T-helper 1 cell treated with Interleukin-12 subunit alpha and Interleukin-12 subunit beta and Interleukin-4 antibody, amounts not matched to agents 30 μg/mL and 1 μg/mL, for 36 hours (primary cell): ENCODE measurements around the gene CEACAM5.
"Not testable (repeated sequence)": the region's sequence is repeated elsewhere in the genome, so short reads cannot be mapped to it uniquely, and the experiment has no call there.

ENCODE experiments used
- H3K27ac Mint-ChIP-seq: one replicate; pipeline ENCODE4 v1.8.0; 2021; ENCODE audit warnings: mild to moderate bottlenecking, mixed read lengths
- H3K27me3 Mint-ChIP-seq: one replicate; pipeline ENCODE4 v1.8.0; 2021; ENCODE audit warnings: low read depth, mixed read lengths
- H3K36me3 Mint-ChIP-seq: one replicate; pipeline ENCODE4 v1.8.0; 2021; ENCODE audit warnings: low read depth, mixed read lengths
- H3K4me1 Mint-ChIP-seq: one replicate; pipeline ENCODE4 v1.8.0; 2021; ENCODE audit warnings: low read depth, mixed read lengths
- H3K4me3 Mint-ChIP-seq: one replicate; pipeline ENCODE4 v1.8.0; 2021; ENCODE audit warnings: mild to moderate bottlenecking, moderate library complexity, mixed read lengths
- H3K9me3 Mint-ChIP-seq: one replicate; pipeline ENCODE4 v1.8.0; 2021; ENCODE audit warnings: mixed read lengths

Gene CEACAM5

DNA sequence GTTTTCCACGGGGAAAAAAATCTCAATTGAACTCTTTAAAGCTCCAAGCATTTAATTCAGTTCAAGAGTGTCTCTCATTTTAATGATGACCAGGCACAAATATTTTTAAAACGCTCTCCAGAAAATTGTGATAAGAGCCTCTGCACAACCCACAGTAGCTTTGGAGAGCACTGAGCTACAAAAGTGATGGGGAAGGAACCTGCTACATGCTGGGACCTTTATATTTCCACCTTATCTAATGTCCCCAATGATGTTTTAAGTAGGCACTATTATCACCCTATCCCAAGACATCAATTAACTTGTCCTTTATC is 32.8 kb downstream of the CEACAM5 start:
- Mint-ChIP-seq H3K27ac (no peak overlapping the region), H3K27me3 (peaks cover 59% of the 10 kb centered on the region), H3K4me1 (peaks cover 8% of the 10 kb centered on the region), H3K36me3 (no peaks in the 10 kb centered on the region), H3K9me3 (no peaks in the 10 kb centered on the region), H3K4me3 (no peak overlapping the region)

DNA sequence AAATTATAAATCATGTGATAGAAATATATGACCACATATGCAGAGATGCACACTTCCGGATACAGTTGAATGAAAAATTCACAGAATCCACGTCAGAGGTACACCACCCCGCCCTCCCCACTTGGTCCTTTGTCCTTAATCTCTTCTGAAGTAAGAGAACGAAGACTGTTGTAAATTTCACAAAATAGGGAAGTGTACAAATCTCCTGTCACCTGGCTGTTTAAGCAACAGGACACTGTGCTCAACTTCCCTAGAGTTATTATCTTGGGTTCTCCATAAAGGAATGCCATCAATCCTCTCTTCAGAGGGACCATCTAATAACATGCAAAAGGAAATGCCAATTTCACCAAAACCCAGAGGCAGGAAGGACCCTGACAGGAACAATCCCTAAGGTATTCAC is 36.4 kb downstream of the CEACAM5 start:
- peaks cover 8% of the 10 kb centered on the region for H3K4me1 Mint-ChIP-seq

DNA sequence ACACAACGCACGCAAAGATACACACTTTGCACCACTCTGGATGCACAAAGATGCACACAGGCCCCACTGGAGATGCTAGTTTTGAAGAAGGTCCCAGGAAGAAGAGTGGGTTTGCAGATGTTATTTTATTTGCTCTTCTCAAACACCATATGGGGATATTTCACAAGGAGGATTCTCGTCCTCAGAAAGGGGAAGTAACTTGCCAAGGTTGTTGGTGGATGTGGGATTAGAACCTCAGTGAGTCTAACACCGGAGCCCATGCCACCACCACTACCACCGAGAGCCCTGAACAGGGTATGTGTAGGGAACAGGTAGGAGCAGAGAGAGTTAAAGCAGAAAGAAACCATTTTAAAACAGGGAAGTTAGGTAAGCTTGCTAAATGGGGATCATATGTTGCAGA is 37.3 kb downstream of the CEACAM5 start:
- Mint-ChIP-seq H3K4me3 (no peak overlapping the region), H3K27me3 (peaks cover 61% of the 10 kb centered on the region), H3K4me1 (peaks cover 3% of the 10 kb centered on the region), H3K27ac (no peak overlapping the region), H3K9me3 (no peaks in the 10 kb centered on the region), H3K36me3 (no peaks in the 10 kb centered on the region)

More for the DNA sequence above, 36.4 kb downstream of the CEACAM5 start:
- no peaks in the 10 kb centered on the region for H3K36me3 Mint-ChIP-seq
- no peaks in the 10 kb centered on the region for H3K9me3 Mint-ChIP-seq
- H3K4me3 Mint-ChIP-seq = no peak overlapping the region
- H3K27ac Mint-ChIP-seq = no peak overlapping the region
- peaks cover 65% of the 10 kb centered on the region for H3K27me3 Mint-ChIP-seq

DNA sequence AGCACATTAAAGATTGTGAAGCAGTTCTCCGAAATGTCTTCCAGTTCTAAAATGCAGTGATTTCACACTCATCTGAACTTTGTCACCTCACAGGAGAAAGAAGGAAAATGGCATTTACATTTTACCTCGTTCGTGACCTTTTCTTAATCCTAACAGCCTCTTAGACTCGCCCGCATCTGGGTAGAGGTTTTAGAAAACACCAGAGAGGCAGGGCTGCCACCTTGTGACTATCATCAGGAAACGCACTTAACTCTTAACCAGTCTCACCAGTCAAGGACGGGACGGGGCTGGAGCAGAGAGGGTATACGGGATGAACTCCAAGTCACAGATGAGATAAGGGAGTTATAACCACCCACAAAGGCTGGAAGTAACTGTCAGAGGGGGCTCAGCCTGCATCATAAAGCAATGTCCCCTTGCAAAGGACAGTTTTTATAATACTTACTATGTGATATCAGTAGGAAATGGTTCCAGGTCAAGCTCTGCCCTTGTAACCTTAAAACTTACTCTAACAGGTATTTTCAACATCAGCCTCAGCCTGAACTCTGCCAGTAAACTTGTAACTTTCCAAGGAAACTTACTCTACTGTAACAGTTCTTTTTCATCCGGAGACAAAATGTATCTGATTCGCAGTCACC is 38.3 kb downstream of the CEACAM5 start:
- H3K4me1 Mint-ChIP-seq = no peaks in the 10 kb centered on the region
- no peaks in the 10 kb centered on the region for H3K36me3 Mint-ChIP-seq
- peaks cover 65% of the 10 kb centered on the region for H3K27me3 Mint-ChIP-seq
- H3K9me3 Mint-ChIP-seq = no peaks in the 10 kb centered on the region
- no peak overlapping the region for H3K27ac Mint-ChIP-seq
- H3K4me3 Mint-ChIP-seq = no peak overlapping the region

DNA sequence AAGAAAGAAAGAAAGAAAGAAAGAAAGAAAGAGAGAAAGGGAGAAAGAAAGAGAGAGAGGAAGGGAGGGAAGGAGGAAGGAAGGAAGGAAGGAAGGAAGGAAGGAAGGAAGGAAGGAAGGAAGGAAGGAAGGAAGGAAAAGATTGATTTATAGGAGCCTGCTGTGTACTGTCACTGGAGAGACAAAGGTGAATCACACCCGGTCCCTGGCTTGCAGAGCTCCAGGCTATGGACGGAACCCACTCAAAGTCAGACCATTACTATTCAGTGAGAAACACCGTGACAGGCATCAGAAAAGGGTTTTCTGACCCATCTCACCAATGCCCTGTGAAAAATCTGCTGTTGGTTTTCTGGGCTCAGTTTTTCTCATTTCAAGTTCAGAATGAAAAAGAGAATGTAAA is 39.6 kb downstream of the CEACAM5 start:
- no peaks in the 10 kb centered on the region for H3K36me3 Mint-ChIP-seq
- H3K27ac Mint-ChIP-seq = no peak overlapping the region
- peaks cover 69% of the 10 kb centered on the region for H3K27me3 Mint-ChIP-seq
- H3K4me1 Mint-ChIP-seq = no peaks in the 10 kb centered on the region
- H3K4me3 Mint-ChIP-seq = no peak overlapping the region
- H3K9me3 Mint-ChIP-seq = no peaks in the 10 kb centered on the region

DNA sequence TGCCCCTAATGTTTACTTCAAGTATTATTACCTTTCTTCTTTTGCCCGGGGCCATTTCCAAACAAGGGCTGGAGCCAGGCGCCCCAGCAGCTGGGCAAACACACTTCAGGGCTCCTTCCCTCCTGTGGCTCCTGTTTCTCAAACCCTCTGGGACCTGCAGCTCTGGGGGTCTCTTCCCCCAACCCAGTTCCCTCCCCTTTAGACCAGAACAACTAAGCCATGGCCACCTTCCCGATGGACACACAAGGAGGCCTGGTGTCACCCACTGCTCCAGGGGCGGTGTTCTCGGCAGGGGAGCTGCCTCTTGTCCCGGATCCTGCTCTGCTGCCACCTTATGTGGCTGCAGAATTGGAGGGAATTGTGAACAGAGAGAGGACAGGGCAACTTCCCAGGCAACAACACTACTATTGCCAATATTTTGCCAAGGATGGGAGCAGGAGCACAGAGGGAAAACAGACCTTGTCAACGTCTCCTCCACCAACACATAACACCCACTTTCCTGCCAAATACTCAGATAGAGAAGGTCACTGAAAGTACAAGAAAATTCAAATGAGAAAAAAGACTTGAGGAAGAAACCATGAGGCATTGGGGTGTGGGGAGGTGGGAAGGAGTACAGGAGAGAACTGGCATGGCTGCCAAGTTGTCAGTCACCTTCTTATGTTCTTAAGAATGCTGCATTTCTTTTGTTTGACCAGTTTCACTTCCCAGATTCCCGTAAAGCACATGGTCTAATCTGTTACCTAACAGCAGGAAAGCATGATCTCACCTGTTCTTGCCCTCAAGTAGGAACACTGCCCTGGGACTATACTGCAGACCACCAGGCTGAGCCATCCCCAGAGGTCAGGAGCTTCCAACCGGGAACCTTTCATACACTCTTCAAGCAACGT is 42.1 kb downstream of the CEACAM5 start:
- not testable (repeated sequence) for H3K9me3 Mint-ChIP-seq, H3K27ac Mint-ChIP-seq, H3K36me3 Mint-ChIP-seq, H3K4me3 Mint-ChIP-seq, H3K4me1 Mint-ChIP-seq
- peaks cover 60% of the 10 kb centered on the region for H3K27me3 Mint-ChIP-seq

DNA sequence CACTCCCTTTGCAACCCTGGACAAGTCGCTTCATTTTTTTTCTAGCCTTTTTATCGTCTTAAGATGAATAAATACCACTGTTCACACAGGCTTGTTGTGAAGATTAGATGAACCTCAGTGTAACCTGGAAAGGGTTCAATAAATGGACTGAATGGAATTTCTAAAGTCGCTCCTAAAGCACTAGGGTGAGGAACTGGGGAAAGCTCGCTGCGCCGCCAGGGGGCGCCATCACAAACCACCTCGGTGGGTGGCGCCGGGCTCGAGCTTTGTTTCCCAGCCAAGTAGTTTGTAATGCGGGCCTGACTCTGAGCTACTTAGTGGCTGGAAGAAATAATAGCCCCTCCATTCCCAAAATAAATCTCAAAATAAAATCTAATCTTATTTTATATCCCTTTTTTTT is 44.7 kb downstream of the CEACAM5 start:
- no peaks in the 10 kb centered on the region for H3K9me3 Mint-ChIP-seq
- H3K36me3 Mint-ChIP-seq = no peaks in the 10 kb centered on the region
- H3K4me3 Mint-ChIP-seq = no peak overlapping the region
- no peak overlapping the region for H3K27ac Mint-ChIP-seq
- H3K4me1 Mint-ChIP-seq = peaks cover 3% of the 10 kb centered on the region
- peaks cover 40% of the 10 kb centered on the region for H3K27me3 Mint-ChIP-seq

DNA sequence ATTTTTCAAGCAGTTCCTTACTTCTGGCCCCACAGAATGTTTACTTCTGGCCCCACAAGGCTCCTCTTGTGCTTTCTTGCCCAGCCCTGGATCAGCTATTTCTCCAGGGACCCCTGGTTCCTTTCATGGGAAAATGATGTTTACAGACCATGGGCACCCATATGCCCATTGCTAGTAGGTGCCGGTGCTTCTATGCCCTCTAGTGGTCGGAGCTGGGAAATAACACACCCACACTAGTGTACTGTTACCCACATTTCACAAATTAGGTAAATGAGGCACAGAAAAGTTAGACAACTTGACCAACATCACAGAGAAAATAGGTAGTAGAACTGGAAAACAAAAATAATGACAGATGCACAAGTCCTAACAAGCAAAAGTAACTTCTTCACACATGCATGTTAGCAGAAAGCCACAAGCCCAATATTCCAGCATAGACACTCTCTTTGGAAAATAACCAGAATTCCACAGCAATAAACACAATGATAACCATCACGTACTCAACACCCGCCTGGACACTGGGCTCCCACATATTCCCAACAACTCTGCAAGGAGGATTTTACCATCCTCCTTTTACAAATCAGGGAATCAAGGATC is 45.6 kb downstream of the CEACAM5 start:
- no peaks in the 10 kb centered on the region for H3K36me3 Mint-ChIP-seq
- peaks cover 3% of the 10 kb centered on the region for H3K4me1 Mint-ChIP-seq
- H3K27me3 Mint-ChIP-seq = peaks cover 38% of the 10 kb centered on the region
- H3K27ac Mint-ChIP-seq = no peak overlapping the region
- no peaks in the 10 kb centered on the region for H3K9me3 Mint-ChIP-seq
- no peak overlapping the region for H3K4me3 Mint-ChIP-seq

DNA sequence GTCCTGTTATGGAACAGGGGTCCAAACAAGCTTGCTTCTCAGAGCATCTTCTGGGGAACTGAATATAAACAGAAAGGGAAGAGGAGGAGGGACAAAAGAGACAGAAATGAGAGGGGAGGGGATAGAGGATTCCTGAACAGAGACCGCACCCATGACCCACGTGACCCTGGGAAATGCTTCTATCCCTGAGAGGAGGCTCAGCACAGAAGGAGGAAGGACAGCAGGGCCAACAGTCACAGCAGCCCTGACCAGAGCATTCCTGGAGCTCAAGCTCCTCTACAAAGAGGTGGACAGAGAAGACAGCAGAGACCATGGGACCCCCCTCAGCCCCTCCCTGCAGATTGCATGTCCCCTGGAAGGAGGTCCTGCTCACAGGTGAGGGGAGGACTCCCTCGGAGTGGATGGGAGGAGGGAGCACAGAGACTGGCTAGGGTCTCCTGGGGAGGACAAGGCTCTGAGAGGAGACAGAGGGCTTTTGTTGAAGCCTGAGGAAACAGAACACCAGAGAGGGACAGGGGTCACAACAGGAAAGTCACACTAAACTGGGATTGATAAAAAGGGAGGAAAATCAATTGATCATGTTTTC is 47.0 kb downstream of the CEACAM5 start, which contains the start of gene CEACAM6:
Gene CEACAM6, plus strand, starts transcription at position 203 of the 586 bp plus-strand sequence. Its CDS starts 109 bp downstream, at position 312.
- Mint-ChIP-seq H3K27ac (no peak within 1 kb of the TSS), H3K4me1 (peaks cover 3% of the 10 kb centered on the region), H3K9me3 (no peaks in the 10 kb centered on the region), H3K4me3 (no peak within 1 kb of the TSS), H3K36me3 (no peaks in the 10 kb centered on the region), H3K27me3 (peaks cover 51% of the 10 kb centered on the region)

DNA sequence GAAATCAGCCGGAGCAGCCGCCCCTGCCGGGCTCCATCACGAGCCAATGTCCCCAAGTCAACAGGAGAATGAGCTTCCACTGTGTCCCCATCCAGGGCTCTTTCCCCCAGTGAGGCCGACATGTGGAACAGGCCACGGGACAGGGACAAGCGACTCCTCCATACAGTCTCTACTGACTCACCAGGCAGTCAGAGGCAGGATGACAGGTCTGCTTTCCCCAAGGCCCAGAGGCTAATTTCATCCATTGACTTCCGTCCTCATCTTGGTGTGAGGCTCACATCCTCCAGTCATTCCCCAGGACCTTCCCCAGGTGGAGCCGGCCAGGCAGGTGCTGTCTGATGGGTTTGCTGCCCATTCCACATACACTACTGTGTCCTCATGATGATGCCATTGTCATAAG is 50.4 kb downstream of the CEACAM5 start:
- Mint-ChIP-seq H3K4me3 (no peak overlapping the region), H3K4me1 (peaks cover under 1% of the 10 kb centered on the region), H3K27me3 (peaks cover 62% of the 10 kb centered on the region), H3K27ac (no peak overlapping the region), H3K36me3 (no peaks in the 10 kb centered on the region), H3K9me3 (no peaks in the 10 kb centered on the region)

DNA sequence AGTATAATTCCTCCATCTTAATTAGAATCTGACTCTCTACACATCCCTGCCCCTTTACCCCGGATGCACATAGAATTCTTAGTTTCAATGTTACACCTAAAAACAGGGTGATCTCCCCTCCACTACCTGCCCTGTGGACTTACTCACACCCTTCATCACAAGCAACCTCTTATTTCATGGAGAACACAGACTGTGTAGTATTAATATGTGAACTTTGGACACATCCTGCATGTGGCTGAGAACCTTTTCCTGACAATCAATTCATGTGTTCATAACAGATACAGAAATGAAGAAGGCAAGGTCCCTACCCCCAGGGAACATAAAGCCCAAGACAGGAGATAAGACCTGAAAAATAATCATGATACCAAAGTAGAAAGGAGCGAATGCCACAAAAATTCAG is 58.7 kb downstream of the CEACAM5 start:
- Mint-ChIP-seq H3K9me3 (no peaks in the 10 kb centered on the region), H3K27me3 (peaks cover 61% of the 10 kb centered on the region), H3K4me1 (no peaks in the 10 kb centered on the region)

DNA sequence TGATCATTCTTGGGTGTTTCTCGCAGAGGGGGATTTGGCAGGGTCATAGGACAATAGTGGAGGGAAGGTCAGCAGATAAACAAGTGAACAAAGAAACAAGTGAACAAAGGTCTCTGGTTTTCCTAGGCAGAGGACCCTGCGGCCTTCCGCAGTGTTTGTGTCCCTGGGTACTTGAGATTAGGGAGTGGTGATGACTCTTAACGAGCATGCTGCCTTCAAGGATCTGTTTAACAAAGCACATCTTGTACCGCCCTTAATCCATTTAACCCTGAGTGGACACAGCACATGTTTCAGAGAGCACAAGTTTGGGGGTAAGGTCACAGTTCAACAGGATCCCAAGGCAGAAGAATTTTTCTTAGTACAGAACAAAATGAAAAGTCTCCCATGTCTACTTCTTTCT is 59.7 kb downstream of the CEACAM5 start:
- not testable (repeated sequence) for H3K27ac Mint-ChIP-seq, H3K4me3 Mint-ChIP-seq, H3K36me3 Mint-ChIP-seq, H3K9me3 Mint-ChIP-seq, H3K4me1 Mint-ChIP-seq
- H3K27me3 Mint-ChIP-seq = peaks cover 61% of the 10 kb centered on the region

More for the DNA sequence above, 58.7 kb downstream of the CEACAM5 start:
- no peak overlapping the region for H3K27ac Mint-ChIP-seq
- no peaks in the 10 kb centered on the region for H3K36me3 Mint-ChIP-seq
- no peak overlapping the region for H3K4me3 Mint-ChIP-seq

DNA sequence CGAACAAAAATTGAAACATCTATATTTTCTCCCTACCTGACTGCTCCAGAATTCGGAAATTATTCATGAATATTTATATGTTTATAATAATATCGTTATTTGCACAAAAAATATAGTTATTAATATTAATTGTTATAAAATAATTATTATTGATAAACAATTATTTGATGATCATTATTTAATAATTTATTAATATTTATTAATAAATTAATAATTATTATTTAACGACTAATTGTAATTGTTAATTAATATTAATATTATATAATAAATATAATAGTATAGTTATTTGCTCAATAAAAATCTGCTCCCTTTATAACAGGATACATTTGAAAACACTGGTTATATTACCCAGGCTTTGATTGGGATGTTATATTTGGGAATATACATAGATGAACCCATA is 61.2 kb downstream of the CEACAM5 start:
- H3K27ac Mint-ChIP-seq = no peak overlapping the region

DNA sequence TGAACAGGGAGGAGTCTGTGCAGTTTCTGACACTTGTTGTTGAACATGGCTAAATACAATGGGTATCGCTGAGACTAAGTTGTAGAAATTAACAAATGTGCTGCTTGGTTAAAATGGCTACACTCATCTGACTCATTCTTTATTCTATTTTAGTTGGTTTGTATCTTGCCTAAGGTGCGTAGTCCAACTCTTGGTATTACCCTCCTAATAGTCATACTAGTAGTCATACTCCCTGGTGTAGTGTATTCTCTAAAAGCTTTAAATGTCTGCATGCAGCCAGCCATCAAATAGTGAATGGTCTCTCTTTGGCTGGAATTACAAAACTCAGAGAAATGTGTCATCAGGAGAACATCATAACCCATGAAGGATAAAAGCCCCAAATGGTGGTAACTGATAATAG is 63.0 kb downstream of the CEACAM5 start:
- peaks cover 67% of the 10 kb centered on the region for H3K27me3 Mint-ChIP-seq
- H3K36me3 Mint-ChIP-seq = no peaks in the 10 kb centered on the region
- H3K4me1 Mint-ChIP-seq = peaks cover 25% of the 10 kb centered on the region
- H3K4me3 Mint-ChIP-seq = no peak overlapping the region
- H3K9me3 Mint-ChIP-seq = no peaks in the 10 kb centered on the region
- no peak overlapping the region for H3K27ac Mint-ChIP-seq

More for the DNA sequence above, 61.2 kb downstream of the CEACAM5 start:
- Mint-ChIP-seq H3K36me3 (no peaks in the 10 kb centered on the region), H3K4me3 (no peak overlapping the region), H3K4me1 (peaks cover 16% of the 10 kb centered on the region), H3K27me3 (peaks cover 67% of the 10 kb centered on the region), H3K9me3 (no peaks in the 10 kb centered on the region)
